Stimulated activated CD4-positive, alpha-beta T cell treated with anti-CD3 and anti-CD28 coated beads, TNF-alpha, amount 100 ng/mL, for 1 hour (primary cell): ENCODE results near the gene BUD31.
"Not testable (repeated sequence)": the region's sequence is repeated elsewhere in the genome, so short reads cannot be mapped to it uniquely, and the experiment has no call there.

ENCODE experiments used
- DNase-seq, 3 donors: peaks; one replicate each; pipeline ENCODE4 v3.0.0-alpha.2; 2020; ENCODE audit warnings: low read depth in 3 of 3, low spot score in 1 of 3

Gene BUD31

GRCh38 chr7:99428972-99429566 lies 20.3 kb downstream of the BUD31 start:
- no peak for DNase-seq

GRCh38 chr7:99429756-99430155 lies 21.0 kb downstream of the BUD31 start:
- DNase-seq, result no peak

GRCh38 chr7:99431756-99432540 lies 23.2 kb downstream of the BUD31 start:
- not testable (repeated sequence) for DNase-seq

GRCh38 chr7:99433158-99433557 lies 24.4 kb downstream of the BUD31 start:
- DNase-seq, result no peak

- DNase-seq, result no peak
These were observed 29.3 kb downstream of the BUD31 start for GRCh38 chr7:99437946-99438572.

- peak; percentile 68 to 88 (median 80) for DNase-seq
These were observed 30.1 kb downstream of the BUD31 start, which contains the start of the genes CPSF4 and PTCD1 for GRCh38 chr7:99438573-99439480. TSS of gene CPSF4 (plus strand) at chr7:99438943. CDS start at chr7:99439083, 140 bp downstream. TSS of gene PTCD1 (minus strand) at chr7:99438798. CDS start at chr7:99435242, 3,556 bp downstream.

GRCh38 chr7:99440195-99440594 lies 31.4 kb downstream of the BUD31 start:
- no peak for DNase-seq

- no peak for DNase-seq
These were observed 37.3 kb downstream of the BUD31 start for GRCh38 chr7:99446096-99446495.

- DNase-seq, result no peak
These were observed 39.2 kb downstream of the BUD31 start for GRCh38 chr7:99447943-99448342.

- DNase-seq, result no peak
These were observed 40.1 kb downstream of the BUD31 start for GRCh38 chr7:99448855-99449254.

- DNase-seq, result no peak
These were observed 40.6 kb downstream of the BUD31 start for GRCh38 chr7:99449326-99449725.

GRCh38 chr7:99451936-99452335 lies 43.2 kb downstream of the BUD31 start:
- DNase-seq, result no peak

GRCh38 chr7:99452541-99452940 lies 43.8 kb downstream of the BUD31 start:
- DNase-seq, result no peak

GRCh38 chr7:99453105-99453504 lies 44.3 kb downstream of the BUD31 start:
- no peak for DNase-seq

GRCh38 chr7:99455874-99456273 lies 47.1 kb downstream of the BUD31 start:
- DNase-seq, result no peak

- no peak for DNase-seq
These were observed 47.5 kb downstream of the BUD31 start for GRCh38 chr7:99456288-99456687.

GRCh38 chr7:99457050-99457649 lies 48.4 kb downstream of the BUD31 start:
- DNase-seq, result no peak

GRCh38 chr7:99457650-99458493 lies 49.1 kb downstream of the BUD31 start:
- DNase-seq, result no peak

GRCh38 chr7:99459087-99459486 lies 50.3 kb downstream of the BUD31 start:
- DNase-seq, result no peak

- DNase-seq, result no peak
These were observed 51.9 kb downstream of the BUD31 start for GRCh38 chr7:99460651-99461050.
